HepG2 (cell line): Measurements from ENCODE around the gene METTL26. TPM values are rescaled to one million over a fixed set of nuclear protein-coding genes. Genes with fewer than 3 reads are reported as not detected.

Experiments
- GATAD1 ChIP-seq: IDR thresholded peaks from 2 replicates; pipeline ENCODE4 v1.6.1; 2016; ENCODE audit warnings: missing genetic modification reagents, missing compliant biosample characterization
- HNF1B ChIP-seq: sonication (generic); formaldehyde crosslinking; IDR thresholded peaks from 2 replicates; pipeline ENCODE4 v1.5.1; 2020; ENCODE audit warnings: mild to moderate bottlenecking, moderate library complexity, missing genetic modification reagents
- HOXA3 ChIP-seq: sonication (generic); formaldehyde crosslinking; IDR thresholded peaks from 2 replicates; pipeline ENCODE4 v1.5.0; 2020; ENCODE audit warnings: missing genetic modification reagents
- IRF2 ChIP-seq: IDR thresholded peaks from 2 replicates; pipeline ENCODE4 v1.6.1; 2018; ENCODE audit warnings: missing genetic modification reagents, missing compliant biosample characterization
- ISL2 ChIP-seq: sonication (generic); formaldehyde crosslinking; IDR thresholded peaks from 2 replicates; pipeline ENCODE4 v1.5.0; 2020; ENCODE audit warnings: missing genetic modification reagents
- MED1 ChIP-seq: sonication (generic); formaldehyde crosslinking; IDR thresholded peaks from 2 replicates; pipeline ENCODE4 v1.4.0; 2020; ENCODE audit warnings: missing genetic modification reagents
- SMAD3 ChIP-seq: sonication (generic); formaldehyde crosslinking; IDR thresholded peaks from 2 replicates; pipeline ENCODE4 v1.4.0; 2020; ENCODE audit warnings: missing genetic modification reagents
- SMARCC2 ChIP-seq: fragments of 450-650 bp; IDR thresholded peaks from 2 replicates; pipeline ENCODE4 v1.6.1; 2017; ENCODE audit warnings: antibody characterized with exemption, mild to moderate bottlenecking
- ZBTB25 ChIP-seq: IDR thresholded peaks from 2 replicates; pipeline ENCODE4 v1.6.1; 2018; ENCODE audit warnings: missing genetic modification reagents
- ZNF280D ChIP-seq: sonication (generic); formaldehyde crosslinking; IDR thresholded peaks from 2 replicates; pipeline ENCODE4 v1.5.1; 2020; ENCODE audit warnings: mild to moderate bottlenecking, missing genetic modification reagents
- ZSCAN31 ChIP-seq: sonication (generic); formaldehyde crosslinking; IDR thresholded peaks from 2 replicates; pipeline ENCODE4 v1.5.0; 2020; ENCODE audit warnings: low read depth, mild to moderate bottlenecking, missing genetic modification reagents
- polyA plus RNA-seq, 8 experiments: library from polyadenylated mRNA; depleted of rRNA in 3 of 8; stranded (reverse) in 7 of 8; unstranded in 1 of 8; fragments of >200 nt; fragmentation: Illumina TruSeq in 4 of 8; extraction: Trizol in 4 of 8; gene quantifications; 2 replicates each; pipeline versions ENCODE4 v1.2.1 to v1.2.3, GENCODE V29; 2011 to 2016; ENCODE audit warnings: low read depth in 4 of 8, missing spikeins in 1 of 8, mixed read lengths in 1 of 8; ENCODE audit not compliant: insufficient read depth in 1 of 8
- total RNA-seq, 5 experiments: library from RNA; depleted of rRNA; stranded (reverse); fragments of >200 nt; fragmentation: Illumina TruSeq; extraction: Trizol; gene quantifications; 2 replicates each; pipeline ENCODE4 v1.2.3, GENCODE V29; 2016; ENCODE audit warnings: low read depth in 1 of 5

The METTL26 gene
- total and polyA plus RNA-seq, 2 of the 13 experiments (the other 11 are each of a cell fraction or from before 2014, with no cell fraction given) = 65.5 to 70.1 TPM

GRCh38 chr16:648071-648780 lies 12.1 kb upstream of the METTL26 start (continued):
- 0 out of 2 replicates have a peak, but pooled peaks have one; percentile 8 for TF ChIP-seq ZNF280D (CRISPR knock-in tag)
- TF ChIP-seq MED1 (CRISPR knock-in tag) = peak; percentile 42; the same call in 1 of the 2 replicates
- peak; percentile 15; the same call in 1 of the 2 replicates for TF ChIP-seq HNF1B (CRISPR knock-in tag)
- no peak for TF ChIP-seq SMARCC2
- 0 out of 2 replicates have a peak, but pooled peaks have one; percentile 24 for TF ChIP-seq SMAD3 (CRISPR knock-in tag)
- no peak; the same call in 1 of the 2 replicates for TF ChIP-seq ZSCAN31 (CRISPR knock-in tag)
- peak; percentile 73 for TF ChIP-seq HOXA3 (CRISPR knock-in tag)
- no peak for TF ChIP-seq ZBTB25 (CRISPR knock-in tag)
- TF ChIP-seq ISL2 = no peak
- TF ChIP-seq GATAD1 (CRISPR knock-in tag) = 0 out of 2 replicates have a peak, but pooled peaks have one; percentile 28
- peak; percentile 48 for TF ChIP-seq IRF2 (CRISPR knock-in tag)
